ENCODE results near the gene CEP44. TPM values are rescaled to one million over a fixed set of nuclear protein-coding genes. Genes with fewer than 3 reads are reported as not detected.

The CEP44 gene
- polyA plus RNA-seq, 1 donor from 2014 or later: 19.3 TPM

GRCh38 chr4:174380699-174381439, 97.2 kb downstream of the CEP44 start:
- no peaks in the 10 kb centered on the region for H3K9me3 ChIP-seq (ENCODE audit: low read length)
- TF ChIP-seq REST (IDR thresholded peaks at IDR 0.05; ENCODE audit: borderline replicate concordance) (no peak), EZH2 (IDR thresholded peaks at IDR 0.05; ENCODE audit: borderline replicate concordance, insufficient read depth, low read length, poor library complexity, severe bottlenecking) (no peak), POLR2AphosphoS5 (IDR thresholded peaks at IDR 0.05) (no peak)

GRCh38 chr4:174381440-174381800, 97.7 kb downstream of the CEP44 start:
- TF ChIP-seq CTCF (IDR thresholded peaks at IDR 0.05; ENCODE audit: poor library complexity, severe bottlenecking) (no peak), TAF1 (IDR thresholded peaks at IDR 0.05; ENCODE audit: low read depth) (no peak)
- Histone ChIP-seq H3K4me3 (ENCODE audit: low read length) (no peak overlapping the region), H3K36me3 (ENCODE audit: insufficient read depth, low read length) (no peaks in the 10 kb centered on the region), H3K9me3 (ENCODE audit: low read length) (no peaks in the 10 kb centered on the region), H2AFZ (ENCODE audit: low read depth, low read length) (no peak overlapping the region), H3K4me2 (ENCODE audit: low read length) (no peak overlapping the region), H3F3A (ENCODE audit: insufficient read depth, low read length, poor library complexity, severe bottlenecking) (no peaks in the 10 kb centered on the region), H3K27ac (ENCODE audit: low read length) (no peak overlapping the region), H3K9ac (ENCODE audit: low read length) (no peak overlapping the region), H3K9me2 (ENCODE audit: insufficient read depth, low read length) (no peaks in the 10 kb centered on the region), H4K20me1 (ENCODE audit: insufficient read depth) (no peaks in the 10 kb centered on the region), H3K27me3 (ENCODE audit: insufficient read depth, low read depth, low read length) (no peaks in the 10 kb centered on the region), H3K79me2 (replicated peaks; ENCODE audit: insufficient read depth, low read length) (no peaks in the 10 kb centered on the region)

More at GRCh38 chr4:174380699-174381439, 97.2 kb downstream of the CEP44 start:
- no peak overlapping the region for H3K9ac ChIP-seq (ENCODE audit: low read length)
- no peak overlapping the region for H3K27ac ChIP-seq (ENCODE audit: low read length)
- no peak overlapping the region for H3K4me2 ChIP-seq (ENCODE audit: low read length)
- H3F3A ChIP-seq (ENCODE audit: insufficient read depth, low read length, poor library complexity, severe bottlenecking): no peaks in the 10 kb centered on the region
- H3K79me2 ChIP-seq (replicated peaks; ENCODE audit: insufficient read depth, low read length): no peaks in the 10 kb centered on the region
- no peaks in the 10 kb centered on the region for H3K36me3 ChIP-seq (ENCODE audit: insufficient read depth, low read length)
- no peak overlapping the region for H3K4me3 ChIP-seq (ENCODE audit: low read length)
- no peaks in the 10 kb centered on the region for H3K27me3 ChIP-seq (ENCODE audit: insufficient read depth, low read depth, low read length)
- no peak overlapping the region for H2AFZ ChIP-seq (ENCODE audit: low read depth, low read length)
- H3K9me2 ChIP-seq (ENCODE audit: insufficient read depth, low read length): no peaks in the 10 kb centered on the region
- no peaks in the 10 kb centered on the region for H4K20me1 ChIP-seq (ENCODE audit: insufficient read depth)

Other genes with a start within 250 kb of the CEP44 start
- gene FBXO8, start 244 bp upstream of the CEP44 start, polyA plus RNA-seq: 28.7 and 29.3 TPM in 2 replicates
- gene HPGD, start 238.6 kb downstream of the CEP44 start, polyA plus RNA-seq: 18.7 and 23.7 TPM in 2 replicates

Measured in neural cell (in vitro differentiated cells).